ENCODE results near the gene FAP.

FAP gene

DNA sequence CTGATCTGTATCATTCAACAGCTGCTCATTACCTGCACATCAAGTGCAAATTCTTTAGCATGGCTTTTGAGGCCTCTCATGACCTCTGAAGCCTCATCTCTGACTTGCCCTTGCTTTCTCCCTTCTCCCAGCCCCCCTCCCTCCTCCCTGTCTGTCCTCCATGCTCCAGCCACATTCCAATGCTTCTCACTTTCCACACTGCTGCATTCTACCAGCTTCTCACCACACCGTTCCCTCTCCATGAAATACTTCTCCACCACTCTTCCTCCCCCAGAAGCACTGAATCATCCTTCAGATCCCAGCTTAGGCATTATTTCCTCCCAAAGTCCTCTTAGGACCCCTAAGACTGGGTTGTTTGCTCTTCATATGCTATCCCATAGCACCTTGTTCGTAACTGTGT, 118.1 kb downstream of the FAP start:
- no peak for DNase-seq

DNA sequence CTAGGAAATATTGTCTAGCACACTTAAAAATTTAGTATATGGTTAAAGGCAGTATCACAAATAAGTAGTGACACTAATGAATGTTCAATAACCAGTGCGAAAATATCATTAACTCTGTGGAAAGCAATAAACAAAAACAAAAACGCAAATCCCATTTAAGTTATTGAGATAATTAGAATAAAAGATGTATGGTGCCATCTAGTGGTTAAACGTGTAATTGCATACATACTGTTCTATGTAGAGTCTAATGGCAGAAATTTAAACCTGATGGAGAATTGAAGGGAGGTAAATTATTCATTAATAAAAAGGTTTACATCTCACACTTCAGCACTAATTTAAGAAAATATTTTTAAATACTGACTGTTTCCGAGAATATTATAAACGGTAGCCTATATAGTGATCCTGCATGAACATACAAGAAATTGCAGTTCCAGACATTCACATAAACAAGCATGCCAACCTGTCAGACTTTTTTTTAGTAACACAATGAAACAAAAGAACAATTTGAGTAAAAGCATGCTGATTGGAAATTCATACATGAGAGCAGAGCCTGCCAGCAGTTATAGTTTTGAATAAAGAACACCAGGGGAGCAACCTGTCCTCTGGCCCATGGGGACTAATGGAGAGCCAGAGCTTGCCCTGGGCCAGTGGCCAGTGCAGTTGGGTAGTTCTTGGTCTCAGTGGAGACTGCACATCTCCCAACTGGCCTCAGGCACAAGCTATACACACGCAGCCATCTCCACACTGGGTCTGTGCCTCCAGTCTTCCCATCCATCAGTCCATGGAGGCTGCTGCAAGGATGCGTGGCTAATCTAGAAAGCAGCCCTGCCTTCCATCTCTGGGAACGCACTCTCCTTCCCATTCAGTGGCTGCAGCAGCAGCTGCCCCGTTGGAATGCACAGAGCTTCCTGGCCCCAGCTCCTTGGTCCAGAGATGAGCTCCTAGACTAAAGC, 119.2 kb downstream of the FAP start:
- peak in 1 of 14 donors; percentile 3 for DNase-seq

Data from C1 segment of cervical spinal cord (tissue), 14 donors.